ENCODE results near the gene CEL. TPM values are rescaled to one million over a fixed set of nuclear protein-coding genes. Genes with fewer than 3 reads are reported as not detected.

The CEL gene
- total and polyA plus RNA-seq, 2 experiments from 2014 or later, result 0.27 to 2.3 TPM

DNA sequence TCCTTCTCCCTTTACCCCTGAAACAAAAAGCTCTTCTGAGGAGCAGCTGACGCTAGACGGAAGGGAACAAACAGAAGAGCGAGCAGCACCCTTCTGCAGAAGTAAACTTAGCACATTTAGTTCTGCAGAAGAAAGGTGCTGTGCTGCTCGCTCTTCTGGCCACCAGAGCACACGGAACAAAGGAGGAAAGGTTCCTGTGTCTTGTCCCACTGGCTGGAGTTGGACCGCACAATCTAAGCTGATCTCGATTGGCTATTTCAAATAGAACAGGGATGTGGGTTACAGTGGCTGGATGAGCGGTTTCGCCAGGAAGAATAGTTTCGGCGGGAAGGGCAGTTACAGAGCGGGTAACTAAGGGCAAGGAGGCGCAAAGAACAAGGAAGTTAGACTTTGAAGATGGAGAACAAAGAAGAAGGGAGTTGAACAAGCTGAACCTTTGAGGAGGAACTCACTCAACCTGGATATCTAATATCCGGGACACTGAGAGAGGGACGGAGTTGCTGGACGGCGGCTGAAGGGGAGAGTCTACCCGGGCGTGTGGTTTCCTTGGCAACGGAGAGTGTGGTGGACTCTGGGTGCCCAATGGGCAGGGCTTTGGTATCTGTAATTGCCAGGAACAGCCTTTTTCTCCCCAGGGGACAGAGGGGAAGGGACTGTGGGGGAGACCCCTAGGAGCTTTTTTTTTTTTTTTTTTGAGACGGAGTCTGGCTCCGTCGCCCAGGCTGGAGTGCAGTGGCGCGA lies 23.8 kb upstream of the CEL start:
- Histone ChIP-seq H3K36me3 (ENCODE audit: insufficient read depth) (no peaks in the 10 kb centered on the region; the same call in none of the 2 replicates), H3K9me2 (ENCODE audit: insufficient read depth) (no peaks in the 10 kb centered on the region), H4K20me1 (replicated peaks; ENCODE audit: insufficient read depth) (peaks cover 38% of the 10 kb centered on the region), H3K4me1 (ENCODE audit: insufficient read depth) (no peaks in the 10 kb centered on the region), H3K4me3 (no peak overlapping the region), H2AFZ (no peak overlapping the region), H3K4me2 (no peak overlapping the region), H3K79me2 (replicated peaks; ENCODE audit: insufficient read depth) (peaks cover 71% of the 10 kb centered on the region), H3K27ac (ENCODE audit: low read depth) (no peak overlapping the region), H3K27me3 (ENCODE audit: insufficient read depth) (no peaks in the 10 kb centered on the region), H3F3A (replicated peaks; ENCODE audit: low read depth) (no peaks in the 10 kb centered on the region)
- Mint-ChIP-seq H3K4me1 (no peaks in the 10 kb centered on the region; the same call in 2 of the 3 replicates), H3K27ac (no peak overlapping the region; the same call in 1 of the 2 replicates), H3K9me3 (no peaks in the 10 kb centered on the region), H3K4me3 (no peak overlapping the region), H3K27me3 (ENCODE audit: insufficient read depth, low read depth, poor library complexity) (no peaks in the 10 kb centered on the region), H3K36me3 (ENCODE audit: low read depth) (peaks cover 24% of the 10 kb centered on the region)
- DNase-seq (ENCODE audit: low spot score) (no peak), ATAC-seq (no peak)
- TF ChIP-seq ZNF331 (CRISPR knock-in tag; IDR thresholded peaks at IDR 0.05; ENCODE audit: low read depth) (no peak), CREB1 (CRISPR knock-in tag; IDR thresholded peaks at IDR 0.05; ENCODE audit: low read depth) (no peak), POLR2AphosphoS5 (IDR thresholded peaks at IDR 0.05; ENCODE audit: low read depth) (no peak), EZH2phosphoT487 (IDR thresholded peaks at IDR 0.05; ENCODE audit: unreplicated experiment) (no peak)
- TF ChIP-seq, protein P1, sequence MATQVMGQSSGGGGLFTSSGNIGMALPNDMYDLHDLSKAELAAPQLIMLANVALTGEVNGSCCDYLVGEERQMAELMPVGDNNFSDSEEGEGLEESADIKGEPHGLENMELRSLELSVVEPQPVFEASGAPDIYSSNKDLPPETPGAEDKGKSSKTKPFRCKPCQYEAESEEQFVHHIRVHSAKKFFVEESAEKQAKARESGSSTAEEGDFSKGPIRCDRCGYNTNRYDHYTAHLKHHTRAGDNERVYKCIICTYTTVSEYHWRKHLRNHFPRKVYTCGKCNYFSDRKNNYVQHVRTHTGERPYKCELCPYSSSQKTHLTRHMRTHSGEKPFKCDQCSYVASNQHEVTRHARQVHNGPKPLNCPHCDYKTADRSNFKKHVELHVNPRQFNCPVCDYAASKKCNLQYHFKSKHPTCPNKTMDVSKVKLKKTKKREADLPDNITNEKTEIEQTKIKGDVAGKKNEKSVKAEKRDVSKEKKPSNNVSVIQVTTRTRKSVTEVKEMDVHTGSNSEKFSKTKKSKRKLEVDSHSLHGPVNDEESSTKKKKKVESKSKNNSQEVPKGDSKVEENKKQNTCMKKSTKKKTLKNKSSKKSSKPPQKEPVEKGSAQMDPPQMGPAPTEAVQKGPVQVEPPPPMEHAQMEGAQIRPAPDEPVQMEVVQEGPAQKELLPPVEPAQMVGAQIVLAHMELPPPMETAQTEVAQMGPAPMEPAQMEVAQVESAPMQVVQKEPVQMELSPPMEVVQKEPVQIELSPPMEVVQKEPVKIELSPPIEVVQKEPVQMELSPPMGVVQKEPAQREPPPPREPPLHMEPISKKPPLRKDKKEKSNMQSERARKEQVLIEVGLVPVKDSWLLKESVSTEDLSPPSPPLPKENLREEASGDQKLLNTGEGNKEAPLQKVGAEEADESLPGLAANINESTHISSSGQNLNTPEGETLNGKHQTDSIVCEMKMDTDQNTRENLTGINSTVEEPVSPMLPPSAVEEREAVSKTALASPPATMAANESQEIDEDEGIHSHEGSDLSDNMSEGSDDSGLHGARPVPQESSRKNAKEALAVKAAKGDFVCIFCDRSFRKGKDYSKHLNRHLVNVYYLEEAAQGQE (IDR thresholded peaks at IDR 0.05; ENCODE audit: unreplicated experiment), result no peak
- TF ChIP-seq, protein P2, sequence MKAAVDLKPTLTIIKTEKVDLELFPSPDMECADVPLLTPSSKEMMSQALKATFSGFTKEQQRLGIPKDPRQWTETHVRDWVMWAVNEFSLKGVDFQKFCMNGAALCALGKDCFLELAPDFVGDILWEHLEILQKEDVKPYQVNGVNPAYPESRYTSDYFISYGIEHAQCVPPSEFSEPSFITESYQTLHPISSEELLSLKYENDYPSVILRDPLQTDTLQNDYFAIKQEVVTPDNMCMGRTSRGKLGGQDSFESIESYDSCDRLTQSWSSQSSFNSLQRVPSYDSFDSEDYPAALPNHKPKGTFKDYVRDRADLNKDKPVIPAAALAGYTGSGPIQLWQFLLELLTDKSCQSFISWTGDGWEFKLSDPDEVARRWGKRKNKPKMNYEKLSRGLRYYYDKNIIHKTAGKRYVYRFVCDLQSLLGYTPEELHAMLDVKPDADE (IDR thresholded peaks at IDR 0.05), result no peak
- TF ChIP-seq, protein P3, sequence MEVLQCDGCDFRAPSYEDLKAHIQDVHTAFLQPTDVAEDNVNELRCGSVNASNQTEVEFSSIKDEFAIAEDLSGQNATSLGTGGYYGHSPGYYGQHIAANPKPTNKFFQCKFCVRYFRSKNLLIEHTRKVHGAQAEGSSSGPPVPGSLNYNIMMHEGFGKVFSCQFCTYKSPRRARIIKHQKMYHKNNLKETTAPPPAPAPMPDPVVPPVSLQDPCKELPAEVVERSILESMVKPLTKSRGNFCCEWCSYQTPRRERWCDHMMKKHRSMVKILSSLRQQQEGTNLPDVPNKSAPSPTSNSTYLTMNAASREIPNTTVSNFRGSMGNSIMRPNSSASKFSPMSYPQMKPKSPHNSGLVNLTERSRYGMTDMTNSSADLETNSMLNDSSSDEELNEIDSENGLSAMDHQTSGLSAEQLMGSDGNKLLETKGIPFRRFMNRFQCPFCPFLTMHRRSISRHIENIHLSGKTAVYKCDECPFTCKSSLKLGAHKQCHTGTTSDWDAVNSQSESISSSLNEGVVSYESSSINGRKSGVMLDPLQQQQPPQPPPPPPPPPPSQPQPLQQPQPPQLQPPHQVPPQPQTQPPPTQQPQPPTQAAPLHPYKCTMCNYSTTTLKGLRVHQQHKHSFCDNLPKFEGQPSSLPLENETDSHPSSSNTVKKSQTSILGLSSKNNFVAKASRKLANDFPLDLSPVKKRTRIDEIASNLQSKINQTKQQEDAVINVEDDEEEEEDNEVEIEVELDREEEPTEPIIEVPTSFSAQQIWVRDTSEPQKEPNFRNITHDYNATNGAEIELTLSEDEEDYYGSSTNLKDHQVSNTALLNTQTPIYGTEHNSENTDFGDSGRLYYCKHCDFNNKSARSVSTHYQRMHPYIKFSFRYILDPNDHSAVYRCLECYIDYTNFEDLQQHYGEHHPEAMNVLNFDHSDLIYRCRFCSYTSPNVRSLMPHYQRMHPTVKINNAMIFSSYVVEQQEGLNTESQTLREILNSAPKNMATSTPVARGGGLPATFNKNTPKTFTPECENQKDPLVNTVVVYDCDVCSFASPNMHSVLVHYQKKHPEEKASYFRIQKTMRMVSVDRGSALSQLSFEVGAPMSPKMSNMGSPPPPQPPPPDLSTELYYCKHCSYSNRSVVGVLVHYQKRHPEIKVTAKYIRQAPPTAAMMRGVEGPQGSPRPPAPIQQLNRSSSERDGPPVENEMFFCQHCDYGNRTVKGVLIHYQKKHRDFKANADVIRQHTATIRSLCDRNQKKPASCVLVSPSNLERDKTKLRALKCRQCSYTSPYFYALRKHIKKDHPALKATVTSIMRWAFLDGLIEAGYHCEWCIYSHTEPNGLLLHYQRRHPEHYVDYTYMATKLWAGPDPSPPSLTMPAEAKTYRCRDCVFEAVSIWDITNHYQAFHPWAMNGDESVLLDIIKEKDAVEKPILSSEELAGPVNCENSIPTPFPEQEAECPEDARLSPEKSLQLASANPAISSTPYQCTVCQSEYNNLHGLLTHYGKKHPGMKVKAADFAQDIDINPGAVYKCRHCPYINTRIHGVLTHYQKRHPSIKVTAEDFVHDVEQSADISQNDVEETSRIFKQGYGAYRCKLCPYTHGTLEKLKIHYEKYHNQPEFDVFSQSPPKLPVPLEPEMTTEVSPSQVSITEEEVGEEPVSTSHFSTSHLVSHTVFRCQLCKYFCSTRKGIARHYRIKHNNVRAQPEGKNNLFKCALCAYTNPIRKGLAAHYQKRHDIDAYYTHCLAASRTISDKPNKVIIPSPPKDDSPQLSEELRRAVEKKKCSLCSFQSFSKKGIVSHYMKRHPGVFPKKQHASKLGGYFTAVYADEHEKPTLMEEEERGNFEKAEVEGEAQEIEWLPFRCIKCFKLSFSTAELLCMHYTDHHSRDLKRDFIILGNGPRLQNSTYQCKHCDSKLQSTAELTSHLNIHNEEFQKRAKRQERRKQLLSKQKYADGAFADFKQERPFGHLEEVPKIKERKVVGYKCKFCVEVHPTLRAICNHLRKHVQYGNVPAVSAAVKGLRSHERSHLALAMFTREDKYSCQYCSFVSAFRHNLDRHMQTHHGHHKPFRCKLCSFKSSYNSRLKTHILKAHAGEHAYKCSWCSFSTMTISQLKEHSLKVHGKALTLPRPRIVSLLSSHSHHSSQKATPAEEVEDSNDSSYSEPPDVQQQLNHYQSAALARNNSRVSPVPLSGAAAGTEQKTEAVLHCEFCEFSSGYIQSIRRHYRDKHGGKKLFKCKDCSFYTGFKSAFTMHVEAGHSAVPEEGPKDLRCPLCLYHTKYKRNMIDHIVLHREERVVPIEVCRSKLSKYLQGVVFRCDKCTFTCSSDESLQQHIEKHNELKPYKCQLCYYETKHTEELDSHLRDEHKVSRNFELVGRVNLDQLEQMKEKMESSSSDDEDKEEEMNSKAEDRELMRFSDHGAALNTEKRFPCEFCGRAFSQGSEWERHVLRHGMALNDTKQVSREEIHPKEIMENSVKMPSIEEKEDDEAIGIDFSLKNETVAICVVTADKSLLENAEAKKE (CRISPR knock-in tag; IDR thresholded peaks at IDR 0.05), result no peak
